HG02870 (cell line): ENCODE measurements around the gene ADAM12.

Experiments used
- ATAC-seq: cut with Tn5 transposase; IDR thresholded peaks from one replicate; pipeline ENCODE4 v1.9.1; 2021; ENCODE audit warnings: mild to moderate bottlenecking, moderate library complexity; ENCODE audit not compliant: unreplicated experiment

The ADAM12 gene

GRCh38 chr10:126092366-126093215, 295.7 kb downstream of the ADAM12 start:
- no peak for ATAC-seq

DNA sequence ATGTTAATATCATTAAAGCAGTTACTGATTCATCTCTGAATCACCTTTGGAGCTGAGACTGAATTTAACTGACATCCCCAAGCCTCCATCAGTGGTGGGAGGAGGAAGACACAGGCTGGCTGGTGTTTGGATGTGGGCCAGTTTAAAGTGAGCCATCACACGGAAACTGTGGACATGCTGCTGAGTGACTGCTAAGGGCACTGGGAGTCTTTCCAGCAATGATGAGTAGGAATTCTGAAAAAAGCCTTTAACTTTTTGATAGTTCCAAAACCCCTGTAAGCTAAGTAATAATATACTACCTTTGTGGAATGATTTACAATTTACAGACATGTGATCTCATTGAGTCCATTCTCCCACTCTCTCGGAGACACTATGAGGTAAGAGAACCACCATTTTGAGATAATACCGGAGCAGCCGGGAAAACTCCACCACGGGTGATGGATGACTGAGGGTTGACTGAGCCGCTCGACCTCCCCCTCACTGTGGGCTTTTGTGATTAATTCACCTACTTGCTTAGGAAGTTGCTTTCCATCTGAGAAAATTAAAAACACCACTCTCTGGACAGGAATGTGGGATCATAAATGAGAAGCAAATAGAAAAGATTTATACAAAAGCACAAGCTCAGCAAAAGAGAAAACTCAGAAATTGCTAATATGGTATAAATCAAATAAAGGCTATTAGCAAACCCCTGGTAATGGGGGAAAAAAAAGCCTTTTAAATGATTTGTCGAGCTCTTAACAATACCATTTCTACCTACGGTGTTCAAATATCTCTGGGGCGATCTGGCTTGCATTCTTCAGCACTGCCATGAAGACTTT, 297.2 kb downstream of the ADAM12 start:
- no peak for ATAC-seq

- no peak for ATAC-seq
Observed at GRCh38 chr10:126090443-126090842, 297.8 kb downstream of the ADAM12 start.

- ATAC-seq: no peak
Observed at GRCh38 chr10:126087796-126088505, 300.3 kb downstream of the ADAM12 start.

DNA sequence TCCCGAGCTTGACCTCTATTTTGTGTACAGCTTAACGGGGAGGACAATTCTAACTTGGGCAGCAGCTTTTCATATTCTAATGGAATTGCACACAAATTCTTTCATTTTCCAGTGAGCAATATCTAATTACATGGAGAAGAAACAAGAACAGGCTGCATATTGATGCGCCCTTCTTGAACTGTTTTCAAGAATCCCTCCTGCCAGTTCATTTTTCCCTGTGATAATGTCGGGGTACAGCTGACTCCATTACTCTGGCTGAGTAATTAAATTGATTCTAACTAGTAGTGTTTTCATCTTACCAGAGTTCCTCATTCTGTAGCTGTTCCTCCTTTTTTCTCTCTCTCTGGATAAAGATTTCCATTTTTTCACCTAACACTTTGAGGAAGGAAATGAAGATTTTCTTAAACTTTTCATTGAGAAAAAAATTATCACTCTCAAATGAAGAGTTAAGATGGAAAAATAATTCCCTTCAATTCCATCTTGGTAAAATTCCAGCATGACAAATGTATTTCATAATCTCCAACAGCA, 301.1 kb downstream of the ADAM12 start:
- ATAC-seq: no peak

DNA sequence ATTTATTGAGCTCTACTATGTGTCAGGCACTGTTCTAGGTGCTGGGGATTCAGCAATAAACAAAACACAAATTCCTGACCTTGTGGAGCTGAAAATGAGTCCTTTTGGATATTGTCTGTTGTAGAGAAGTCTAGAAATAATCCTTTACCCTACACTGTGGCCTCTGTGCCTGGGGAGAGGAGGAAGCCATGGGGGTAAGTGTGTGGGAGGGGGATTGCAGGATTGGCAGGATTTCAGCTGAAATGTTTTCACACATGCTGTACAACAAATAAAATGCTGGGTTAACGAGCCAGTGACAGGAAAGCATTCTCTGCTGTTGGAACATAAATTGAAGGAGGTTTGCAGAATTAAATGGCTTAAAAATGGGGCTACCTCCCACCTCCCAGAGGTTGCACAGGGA, 302.5 kb downstream of the ADAM12 start:
- ATAC-seq: no peak

DNA sequence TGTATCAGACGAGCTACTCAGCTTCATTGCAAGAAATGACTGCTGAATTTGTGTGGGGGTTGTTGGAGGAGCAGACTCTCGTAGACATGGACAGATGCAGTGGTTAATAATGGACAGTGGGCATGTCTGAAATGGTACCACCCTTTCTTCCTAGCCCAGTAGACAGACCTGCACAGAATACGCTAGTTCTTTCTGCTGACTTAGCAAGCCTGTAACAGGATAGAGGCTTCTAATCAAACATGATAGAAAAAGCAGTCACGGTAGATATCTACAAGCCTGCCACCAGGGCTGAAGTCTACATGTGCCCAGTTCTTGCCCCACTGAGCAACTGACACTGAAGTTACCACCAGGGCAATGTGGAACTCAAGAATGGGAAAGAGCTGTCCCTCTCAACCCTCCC, 303.9 kb downstream of the ADAM12 start:
- ATAC-seq: no peak

- no peak for ATAC-seq
Observed at GRCh38 chr10:126083009-126083408, 305.3 kb downstream of the ADAM12 start.

- no peak for ATAC-seq
Observed at GRCh38 chr10:126081841-126082466, 306.3 kb downstream of the ADAM12 start.

GRCh38 chr10:126080879-126081411, 307.3 kb downstream of the ADAM12 start:
- ATAC-seq: no peak

GRCh38 chr10:126080291-126080825, 307.9 kb downstream of the ADAM12 start:
- ATAC-seq: no peak

DNA sequence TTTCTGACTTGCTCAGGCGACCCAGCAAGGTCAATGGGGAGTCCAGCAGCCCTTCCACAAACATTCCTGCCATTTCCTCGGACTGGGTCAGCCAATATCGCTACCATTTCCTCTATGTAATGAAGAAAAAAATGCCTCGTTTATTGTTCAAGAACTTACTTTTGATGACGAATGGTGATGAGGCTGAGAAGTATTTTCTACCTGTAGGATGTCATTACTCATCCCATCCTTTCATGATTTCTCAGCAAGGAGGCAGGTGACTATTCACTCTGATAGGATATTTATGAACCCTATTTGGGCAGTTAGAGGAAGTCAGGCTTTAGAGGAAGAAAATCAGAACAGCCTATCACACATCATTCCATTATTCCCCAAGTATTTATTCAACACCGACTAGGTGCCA, 313.3 kb downstream of the ADAM12 start:
- ATAC-seq: no peak

GRCh38 chr10:126074291-126074690, 314.0 kb downstream of the ADAM12 start:
- ATAC-seq: no peak

- no peak for ATAC-seq
Observed at GRCh38 chr10:126073606-126074005, 314.7 kb downstream of the ADAM12 start.

DNA sequence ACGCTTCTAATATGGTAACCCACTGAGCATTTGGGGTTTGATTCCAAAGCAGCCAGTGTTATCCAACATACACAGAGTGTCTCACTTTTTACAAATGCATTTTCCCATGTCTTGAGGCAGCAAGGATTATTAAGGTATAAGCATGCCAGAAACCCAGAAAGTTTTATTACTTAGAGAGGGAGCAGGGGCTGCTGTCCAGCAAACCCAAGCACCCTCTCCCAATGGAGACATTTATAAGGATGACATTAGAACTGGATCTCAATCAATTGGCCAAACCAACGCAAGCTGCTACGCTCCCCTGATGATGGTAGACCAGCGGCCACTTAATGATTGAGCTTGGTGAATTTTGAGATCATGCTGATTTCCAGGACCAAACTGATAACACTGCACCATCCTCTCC, 315.7 kb downstream of the ADAM12 start:
- ATAC-seq: no peak

DNA sequence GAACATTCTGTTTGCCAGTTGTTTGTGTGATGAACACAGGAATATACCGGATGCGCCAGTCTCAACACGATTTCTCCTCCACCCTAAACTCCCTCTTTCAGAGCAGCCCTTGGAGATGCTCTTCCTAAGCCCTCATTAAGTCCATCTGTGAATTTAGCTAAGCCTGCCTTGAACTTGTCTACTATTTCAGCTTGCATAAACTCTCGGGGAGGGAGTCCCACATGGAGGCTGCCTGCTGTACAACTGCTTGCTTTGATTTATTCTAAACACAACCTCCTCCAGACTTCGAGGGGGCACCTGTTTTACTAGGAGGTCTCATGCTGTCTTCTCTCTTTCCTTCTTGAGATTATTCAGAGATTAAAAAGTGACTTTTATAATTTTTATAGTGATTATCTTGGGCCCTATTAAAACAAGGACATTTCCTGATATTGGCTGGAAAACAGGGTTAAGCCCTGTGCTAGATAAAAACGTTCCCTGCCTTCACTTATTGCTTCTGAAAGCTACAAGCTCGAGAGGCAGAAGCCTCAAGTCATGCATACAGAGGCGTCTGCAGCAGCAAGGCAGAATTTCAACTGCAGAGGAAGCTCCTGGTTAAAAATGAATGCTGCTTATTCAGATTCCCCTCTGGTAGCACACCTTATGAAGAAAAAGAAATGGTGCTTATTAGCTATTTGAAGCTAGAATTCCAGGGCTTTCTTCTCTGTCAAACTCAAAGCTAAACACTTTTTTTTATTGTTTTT, 317.6 kb downstream of the ADAM12 start:
- no peak for ATAC-seq

DNA sequence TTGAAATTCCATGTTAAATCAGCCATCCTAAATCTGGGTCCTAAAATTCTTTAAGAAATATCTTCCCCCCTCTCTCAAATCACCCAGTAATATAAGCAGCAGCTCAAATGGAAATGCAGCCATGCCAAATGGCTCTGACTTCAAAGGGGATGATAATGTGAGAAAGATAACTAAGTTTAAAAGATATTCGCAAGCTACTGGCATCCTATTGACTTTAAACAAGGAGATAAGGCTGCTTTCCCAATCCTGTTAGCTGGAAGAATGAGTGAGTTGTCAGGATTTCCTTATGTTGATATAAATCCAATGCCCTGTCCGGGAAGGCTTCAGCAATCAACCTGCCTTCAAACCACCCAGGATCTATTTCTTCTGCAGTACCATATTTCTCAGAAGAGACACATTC, 320.0 kb downstream of the ADAM12 start:
- ATAC-seq: no peak

DNA sequence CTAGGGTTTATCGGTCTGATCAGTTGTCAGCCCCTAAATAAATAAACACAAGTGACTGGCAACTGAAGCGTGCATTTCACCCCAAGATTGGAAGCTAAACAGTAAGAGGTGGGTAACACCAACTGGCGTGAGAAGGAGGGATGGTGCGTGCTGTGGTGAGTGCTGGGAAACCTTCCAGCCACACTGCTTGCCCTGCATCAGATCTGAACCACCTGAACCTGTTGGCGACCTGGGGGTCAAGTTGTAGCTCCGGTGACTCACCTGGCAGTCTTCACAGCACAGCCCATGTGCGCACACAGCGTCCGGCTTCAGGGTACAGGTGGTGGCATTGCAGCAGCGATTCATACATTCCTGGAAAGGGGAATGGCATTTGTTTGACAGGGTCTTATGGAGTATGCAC, 321.8 kb downstream of the ADAM12 start:
- ATAC-seq: no peak

- ATAC-seq: no peak
Observed at GRCh38 chr10:126065751-126066377, 322.4 kb downstream of the ADAM12 start.
